Measurements from ENCODE around the gene PPP6R3. TPM values are rescaled to one million over a fixed set of nuclear protein-coding genes. Genes with fewer than 3 reads are reported as not detected.
A peak's percentile ranks its signal among the peaks of the same experiment; 100 is the strongest.

PPP6R3 gene
- total RNA-seq, 5 donors from 2014 or later (not counting 1 experiment from before 2014, with no cell fraction given) = 106 to 147 (median 118) TPM

- DNase-seq (no peak), ATAC-seq (replicated peaks in 1 of 4) (no peak)
- no peak overlapping the region for H3K4me3 ChIP-seq (ENCODE audit: control insufficient read depth in 1 of 2, extremely low read depth in 1 of 2, low read length in 1 of 2)
- peaks cover 0 to 39% of the 10 kb centered on the region in 2 donors for H3K36me3 ChIP-seq (ENCODE audit: control insufficient read depth in 2 of 2, extremely low read depth in 1 of 2, insufficient read depth in 1 of 2, low read length in 1 of 2)
- no peaks in the 10 kb centered on the region for H3K9me3 ChIP-seq
- ChIA-PET POLR2A (no interaction called here), CTCF (no interaction called here)
- WGBS (ENCODE audit: insufficient coverage) = 95% methylated on average over 2 of the region's 4 CpGs
- H3K9me3 Mint-ChIP-seq = no peaks in the 10 kb centered on the region
- peaks cover 21 to 39% of the 10 kb centered on the region in 2 experiments for H3K4me1 ChIP-seq (ENCODE audit: control insufficient read depth in 1 of 2, extremely low read depth in 1 of 2, insufficient read depth in 2 of 2, low read length in 2 of 2)
- peaks cover 88 to 89% (median 89%) of the 10 kb centered on the region in 3 donors for H3K4me1 Mint-ChIP-seq
- H3K36me3 Mint-ChIP-seq = peaks cover 44% of the 10 kb centered on the region
- no peaks in the 10 kb centered on the region for H3K27me3 ChIP-seq (replicated peaks in 1 of 2; ENCODE audit: control insufficient read depth in 2 of 2, extremely low read depth in 1 of 2, insufficient read depth in 2 of 2, low read length in 1 of 2)
- no peak overlapping the region for H3K4me3 Mint-ChIP-seq
- no peak overlapping the region for H3K27ac Mint-ChIP-seq
- no peaks in the 10 kb centered on the region for H3K27me3 Mint-ChIP-seq
- H3K27ac ChIP-seq (ENCODE audit: low read length) = no peak overlapping the region
Observed at GRCh38 chr11:68531129-68531693, 70.7 kb downstream of the PPP6R3 start.

GRCh38 chr11:68532727-68533369 lies 72.3 kb downstream of the PPP6R3 start:
- Mint-ChIP-seq H3K4me1 (peaks cover 83 to 85% (median 85%) of the 10 kb centered on the region in 3 donors), H3K4me3 (no peak overlapping the region)
- WGBS (ENCODE audit: insufficient coverage) = 100% methylated on average over 4 of the region's 5 CpGs

GRCh38 chr11:68533945-68534344 lies 73.4 kb downstream of the PPP6R3 start:
- no peak overlapping the region for H3K4me3 Mint-ChIP-seq
- peaks cover 0 to 43% of the 10 kb centered on the region in 2 donors for H3K36me3 ChIP-seq (ENCODE audit: control insufficient read depth in 2 of 2, extremely low read depth in 1 of 2, insufficient read depth in 1 of 2, low read length in 1 of 2)
- ChIA-PET POLR2A (no interaction called here), CTCF (interaction anchor here in 1 of 2 donors (0.6 kb wide), 1 partner anchor 284 kb away, joined by 8 read pairs; no protein-coding TSS in a partner anchor)
- H3K36me3 Mint-ChIP-seq = peaks cover 47% of the 10 kb centered on the region
- DNase-seq (no peak), ATAC-seq (replicated peaks in 1 of 4) (no peak)
- H3K9me3 ChIP-seq = no peaks in the 10 kb centered on the region
- no peaks in the 10 kb centered on the region for H3K27me3 Mint-ChIP-seq
- H3K4me1 Mint-ChIP-seq = peaks cover 74 to 81% (median 80%) of the 10 kb centered on the region in 3 donors
- peaks cover 2 to 24% of the 10 kb centered on the region in 2 experiments for H3K4me1 ChIP-seq (ENCODE audit: control insufficient read depth in 1 of 2, extremely low read depth in 1 of 2, insufficient read depth in 2 of 2, low read length in 2 of 2)
- no peaks in the 10 kb centered on the region for H3K9me3 Mint-ChIP-seq
- no peaks in the 10 kb centered on the region for H3K27me3 ChIP-seq (replicated peaks in 1 of 2; ENCODE audit: control insufficient read depth in 2 of 2, extremely low read depth in 1 of 2, insufficient read depth in 2 of 2, low read length in 1 of 2)
- no peak overlapping the region for H3K4me3 ChIP-seq (ENCODE audit: control insufficient read depth in 1 of 2, extremely low read depth in 1 of 2, low read length in 1 of 2)
- H3K27ac Mint-ChIP-seq = peak overlapping the region; percentile 21 to 61
- 50% methylated on average over 2 of the region's 7 CpGs for WGBS (ENCODE audit: insufficient coverage)
- no peak overlapping the region for H3K27ac ChIP-seq (ENCODE audit: low read length)

More at GRCh38 chr11:68532727-68533369, 72.3 kb downstream of the PPP6R3 start:
- Histone ChIP-seq H3K27ac (ENCODE audit: low read length) (no peak overlapping the region), H3K27me3 (replicated peaks in 1 of 2; ENCODE audit: control insufficient read depth in 2 of 2, extremely low read depth in 1 of 2, insufficient read depth in 2 of 2, low read length in 1 of 2) (no peaks in the 10 kb centered on the region), H3K4me1 (ENCODE audit: control insufficient read depth in 1 of 2, extremely low read depth in 1 of 2, insufficient read depth in 2 of 2, low read length in 2 of 2) (peaks cover 9 to 33% of the 10 kb centered on the region in 2 experiments), H3K36me3 (ENCODE audit: control insufficient read depth in 2 of 2, extremely low read depth in 1 of 2, insufficient read depth in 1 of 2, low read length in 1 of 2) (peaks cover 0 to 32% of the 10 kb centered on the region in 2 donors), H3K9me3 (no peaks in the 10 kb centered on the region), H3K4me3 (ENCODE audit: control insufficient read depth in 1 of 2, extremely low read depth in 1 of 2, low read length in 1 of 2) (no peak overlapping the region)
- H3K27ac Mint-ChIP-seq = no peak overlapping the region
- ChIA-PET CTCF (no interaction called here), POLR2A (no interaction called here)
- no peaks in the 10 kb centered on the region for H3K27me3 Mint-ChIP-seq
- H3K36me3 Mint-ChIP-seq = peaks cover 38% of the 10 kb centered on the region
- ATAC-seq (replicated peaks in 1 of 4) = no peak
- no peak for DNase-seq
- no peaks in the 10 kb centered on the region for H3K9me3 Mint-ChIP-seq

- CTCF ChIA-PET = no interaction called here
- H3K4me1 Mint-ChIP-seq = peaks cover 72 to 82% (median 82%) of the 10 kb centered on the region in 3 donors
- POLR2A ChIA-PET = no interaction called here
Observed at GRCh38 chr11:68535098-68535497, 74.5 kb downstream of the PPP6R3 start.

GRCh38 chr11:68536706-68537105 lies 76.2 kb downstream of the PPP6R3 start:
- POLR2A ChIA-PET = interaction anchor here in 1 of 2 donors (0.6 kb wide), 1 partner anchor 36 kb away, joined by 6 read pairs; no protein-coding TSS in a partner anchor
- H3K36me3 Mint-ChIP-seq = peaks cover 55% of the 10 kb centered on the region
- peaks cover 75 to 85% (median 83%) of the 10 kb centered on the region in 3 donors for H3K4me1 Mint-ChIP-seq

More at GRCh38 chr11:68535098-68535497, 74.5 kb downstream of the PPP6R3 start:
- Histone ChIP-seq H3K27me3 (replicated peaks in 1 of 2; ENCODE audit: control insufficient read depth in 2 of 2, extremely low read depth in 1 of 2, insufficient read depth in 2 of 2, low read length in 1 of 2) (no peaks in the 10 kb centered on the region), H3K4me1 (ENCODE audit: control insufficient read depth in 1 of 2, extremely low read depth in 1 of 2, insufficient read depth in 2 of 2, low read length in 2 of 2) (peaks cover 2 to 26% of the 10 kb centered on the region in 2 experiments), H3K27ac (ENCODE audit: low read length) (no peak overlapping the region), H3K4me3 (ENCODE audit: control insufficient read depth in 1 of 2, extremely low read depth in 1 of 2, low read length in 1 of 2) (no peak overlapping the region), H3K36me3 (ENCODE audit: control insufficient read depth in 2 of 2, extremely low read depth in 1 of 2, insufficient read depth in 1 of 2, low read length in 1 of 2) (peaks cover 3 to 46% of the 10 kb centered on the region in 2 donors), H3K9me3 (no peaks in the 10 kb centered on the region)
- peaks cover 51% of the 10 kb centered on the region for H3K36me3 Mint-ChIP-seq
- ATAC-seq (replicated peaks in 1 of 4) (no peak), DNase-seq (no peak)
- 92% methylated on average over 5 of the region's 8 CpGs for WGBS (ENCODE audit: insufficient coverage)
- H3K27me3 Mint-ChIP-seq = no peaks in the 10 kb centered on the region
- H3K9me3 Mint-ChIP-seq = no peaks in the 10 kb centered on the region
- H3K4me3 Mint-ChIP-seq = no peak overlapping the region
- H3K27ac Mint-ChIP-seq = peak overlapping the region in 1 of 2 donors; percentile 52

GRCh38 chr11:68538025-68538424 lies 77.5 kb downstream of the PPP6R3 start:
- POLR2A ChIA-PET = no interaction called here
- no peak overlapping the region for H3K4me3 ChIP-seq (ENCODE audit: control insufficient read depth in 1 of 2, extremely low read depth in 1 of 2, low read length in 1 of 2)
- H3K27me3 Mint-ChIP-seq = no peaks in the 10 kb centered on the region
- peaks cover 2 to 43% of the 10 kb centered on the region in 2 experiments for H3K4me1 ChIP-seq (ENCODE audit: control insufficient read depth in 1 of 2, extremely low read depth in 1 of 2, insufficient read depth in 2 of 2, low read length in 2 of 2)
- H3K27me3 ChIP-seq (replicated peaks in 1 of 2; ENCODE audit: control insufficient read depth in 2 of 2, extremely low read depth in 1 of 2, insufficient read depth in 2 of 2, low read length in 1 of 2) = no peaks in the 10 kb centered on the region
- 100% methylated on average over 2 of the region's 6 CpGs for WGBS (ENCODE audit: insufficient coverage)
- H3K9me3 Mint-ChIP-seq = no peaks in the 10 kb centered on the region
- no peak for DNase-seq
- H3K9me3 ChIP-seq = no peaks in the 10 kb centered on the region
- peaks cover 68 to 83% (median 79%) of the 10 kb centered on the region in 3 donors for H3K4me1 Mint-ChIP-seq
- peaks cover 3 to 45% of the 10 kb centered on the region in 2 donors for H3K36me3 ChIP-seq (ENCODE audit: control insufficient read depth in 2 of 2, extremely low read depth in 1 of 2, insufficient read depth in 1 of 2, low read length in 1 of 2)
- CTCF ChIA-PET = no interaction called here
- no peak overlapping the region for H3K4me3 Mint-ChIP-seq
- no peak for ATAC-seq (replicated peaks in 1 of 4)
- H3K36me3 Mint-ChIP-seq = peaks cover 60% of the 10 kb centered on the region
- no peak overlapping the region for H3K27ac ChIP-seq (ENCODE audit: low read length)
- no peak overlapping the region for H3K27ac Mint-ChIP-seq

More at GRCh38 chr11:68536706-68537105, 76.2 kb downstream of the PPP6R3 start:
- Histone ChIP-seq H3K9me3 (no peaks in the 10 kb centered on the region), H3K4me1 (ENCODE audit: control insufficient read depth in 1 of 2, extremely low read depth in 1 of 2, insufficient read depth in 2 of 2, low read length in 2 of 2) (peaks cover 2 to 34% of the 10 kb centered on the region in 2 experiments), H3K36me3 (ENCODE audit: control insufficient read depth in 2 of 2, extremely low read depth in 1 of 2, insufficient read depth in 1 of 2, low read length in 1 of 2) (peaks cover 3 to 48% of the 10 kb centered on the region in 2 donors), H3K27me3 (replicated peaks in 1 of 2; ENCODE audit: control insufficient read depth in 2 of 2, extremely low read depth in 1 of 2, insufficient read depth in 2 of 2, low read length in 1 of 2) (no peaks in the 10 kb centered on the region), H3K4me3 (ENCODE audit: control insufficient read depth in 1 of 2, extremely low read depth in 1 of 2, low read length in 1 of 2) (no peak overlapping the region), H3K27ac (ENCODE audit: low read length) (no peak overlapping the region)
- ATAC-seq (replicated peaks in 1 of 4) = no peak
- Mint-ChIP-seq H3K27me3 (no peaks in the 10 kb centered on the region), H3K9me3 (no peaks in the 10 kb centered on the region), H3K27ac (peak overlapping the region in 1 of 2 donors; percentile 64), H3K4me3 (no peak overlapping the region)
- no peak for DNase-seq
- CTCF ChIA-PET = interaction anchor here in 1 of 2 donors (0.8 kb wide), 1 partner anchor 15 kb away, joined by 3 read pairs; no protein-coding TSS in a partner anchor
- WGBS (ENCODE audit: insufficient coverage) = 100% methylated on average over 1 of the region's 2 CpGs
